HL-60 (cell line): ENCODE data around the gene ALDH1L2.

Experiments
- DNase-seq, 2 experiments: peaks; one replicate each; pipeline ENCODE4 v3.0.0-alpha.2; 2010 to 2020; ENCODE audit warnings: low read depth in 1 of 2, low spot score in 1 of 2
- H3K27ac ChIP-seq: fragments of 250-450 bp; sonication (Bioruptor Pico); replicated peaks from 2 replicates; pipeline ENCODE4 v1.5.1; 2020; ENCODE audit warnings: mild to moderate bottlenecking, moderate library complexity
- H3K27me3 ChIP-seq: fragments of 250-450 bp; sonication (Bioruptor Pico); 2 replicates; pipeline ENCODE4 v1.5.1; 2021; ENCODE audit warnings: mild to moderate bottlenecking, moderate library complexity; ENCODE audit not compliant: insufficient read depth, poor library complexity, severe bottlenecking
- H3K4me3 ChIP-seq: replicated peaks from 2 replicates; pipeline ENCODE4 v1.5.1; 2011; ENCODE audit warnings: mild to moderate bottlenecking, control low read depth, low read length; ENCODE audit not compliant: insufficient read depth
- CTCF ChIP-seq: IDR thresholded peaks from one replicate; pipeline ENCODE4 v1.5.1; 2011; ENCODE audit warnings: low read length, control low read depth, inconsistent platforms; ENCODE audit not compliant: insufficient read depth
- GABPA ChIP-seq: IDR thresholded peaks from 2 replicates; pipeline ENCODE4 v1.6.1; 2012; ENCODE audit warnings: low read depth
- POLR2AphosphoS5 ChIP-seq: IDR thresholded peaks from 2 replicates; pipeline ENCODE4 v1.6.1; 2012; ENCODE audit warnings: low read depth
- REST ChIP-seq: IDR thresholded peaks from 2 replicates; pipeline ENCODE4 v1.6.1; 2012; ENCODE audit warnings: low read depth; ENCODE audit not compliant: insufficient replicate concordance
- SPI1 ChIP-seq: IDR thresholded peaks from 2 replicates; pipeline ENCODE4 v1.6.1; 2012; ENCODE audit warnings: low read depth, mild to moderate bottlenecking, borderline replicate concordance

ALDH1L2 gene

DNA sequence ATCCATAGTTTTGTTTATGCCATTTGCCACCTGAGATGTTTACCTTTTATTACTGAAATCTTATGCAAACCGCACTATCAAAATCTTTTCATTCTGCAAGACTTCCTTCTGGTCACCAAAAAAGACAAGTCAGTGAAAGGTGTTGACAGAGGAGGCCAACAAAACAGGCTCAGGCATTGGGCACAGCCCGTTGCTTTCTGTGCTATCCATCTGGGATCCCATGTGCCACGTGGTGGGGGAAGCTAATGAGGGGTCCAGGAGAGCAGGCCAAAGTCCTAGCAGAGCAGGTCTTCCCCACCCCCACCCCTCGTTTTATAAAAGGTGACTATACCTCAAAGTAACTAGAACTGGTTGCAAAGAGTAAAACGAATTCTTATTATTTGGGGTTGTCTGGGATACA, 1.2 kb downstream of the ALDH1L2 start:
- Histone ChIP-seq H3K4me3 (no peak overlapping the region), H3K27me3 (no peaks in the 10 kb centered on the region), H3K27ac (no peak overlapping the region)
- no peak for DNase-seq
- no peak for TF ChIP-seq POLR2AphosphoS5
- TF ChIP-seq REST: no peak
- TF ChIP-seq GABPA: no peak
- TF ChIP-seq SPI1: no peak
- TF ChIP-seq CTCF: no peak

- DNase-seq: no peak
- H3K27ac ChIP-seq: no peak overlapping the region
- H3K4me3 ChIP-seq: no peak overlapping the region
- no peak for TF ChIP-seq SPI1
- TF ChIP-seq POLR2AphosphoS5: no peak
- no peaks in the 10 kb centered on the region for H3K27me3 ChIP-seq
These were observed 5.3 kb downstream of the ALDH1L2 start for GRCh38 chr12:105078712-105079570.

GRCh38 chr12:105077435-105077834, 6.8 kb downstream of the ALDH1L2 start:
- H3K4me3 ChIP-seq: no peak overlapping the region
- TF ChIP-seq REST (no peak), POLR2AphosphoS5 (no peak), CTCF (no peak), GABPA (no peak), SPI1 (no peak)
- no peaks in the 10 kb centered on the region for H3K27me3 ChIP-seq
- DNase-seq: no peak
- H3K27ac ChIP-seq: no peak overlapping the region

DNA sequence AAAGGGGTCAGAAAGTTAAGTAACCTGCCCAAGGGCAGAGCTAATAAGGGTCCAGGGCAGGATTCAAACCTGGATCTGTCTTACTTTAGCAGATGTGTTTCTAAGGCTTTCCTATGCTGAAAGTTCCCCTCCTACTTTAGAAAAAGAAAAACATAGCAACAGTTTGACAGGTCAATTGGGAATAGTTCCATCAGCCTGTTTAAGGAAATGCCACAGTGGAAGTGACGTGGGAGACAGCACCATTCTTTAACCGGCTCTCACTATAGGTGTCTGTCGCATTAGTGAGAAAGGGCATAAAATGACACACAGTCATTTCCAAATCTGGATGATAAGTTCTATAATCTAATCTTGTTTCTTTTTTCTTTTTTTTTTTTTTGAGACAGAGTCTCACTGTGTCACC, 7.3 kb downstream of the ALDH1L2 start:
- DNase-seq: no peak
- TF ChIP-seq POLR2AphosphoS5 (no peak), CTCF (no peak), REST (no peak), SPI1 (no peak), GABPA (no peak)
- H3K4me3 ChIP-seq: no peak overlapping the region
- H3K27ac ChIP-seq: no peak overlapping the region
- no peaks in the 10 kb centered on the region for H3K27me3 ChIP-seq
